NCI-H1694 treated with DMSO at 0.1 percent for 48 hours (cell line): ENCODE results near the gene LCLAT1.

Experiments
- DNase-seq: peaks from one replicate; lab custom pipeline; 2025; lab: John Stamatoyannopoulos, UW

The LCLAT1 gene

GRCh38 chr2:30675758-30676157 is 228.7 kb downstream of the LCLAT1 start:
- DNase-seq: no peak

- no peak for DNase-seq
These were observed 230.2 kb downstream of the LCLAT1 start for GRCh38 chr2:30677231-30677630.

- DNase-seq: no peak
These were observed 230.9 kb downstream of the LCLAT1 start for GRCh38 chr2:30677861-30678385.

- no peak for DNase-seq
These were observed 231.5 kb downstream of the LCLAT1 start for GRCh38 chr2:30678410-30679137.

GRCh38 chr2:30679426-30680088 is 232.5 kb downstream of the LCLAT1 start:
- DNase-seq: no peak

DNA sequence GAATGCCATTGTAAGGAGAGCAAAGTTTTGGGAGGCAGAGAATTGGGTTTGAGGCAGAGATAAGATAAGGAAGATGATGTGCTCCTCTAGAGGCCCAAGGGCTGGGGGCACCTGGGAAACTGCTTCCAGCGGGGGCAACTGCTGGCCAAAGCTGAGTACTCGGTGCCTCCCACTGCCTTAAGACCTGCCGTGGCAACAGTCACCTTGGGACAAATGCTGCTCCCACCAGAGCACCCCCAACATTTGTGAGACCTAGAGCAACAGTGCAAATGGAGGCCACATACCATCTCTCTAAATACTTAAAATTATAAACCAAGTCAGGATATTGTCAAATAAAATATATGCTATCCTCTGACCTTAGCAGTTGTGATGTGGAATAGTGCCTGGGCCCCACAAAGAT is 233.1 kb downstream of the LCLAT1 start:
- no peak for DNase-seq

- no peak for DNase-seq
These were observed 234.0 kb downstream of the LCLAT1 start for GRCh38 chr2:30681022-30681421.

- DNase-seq: no peak
These were observed 236.3 kb downstream of the LCLAT1 start for GRCh38 chr2:30683236-30683956.

- DNase-seq: no peak
These were observed 237.0 kb downstream of the LCLAT1 start for GRCh38 chr2:30684026-30684425.

- no peak for DNase-seq
These were observed 237.5 kb downstream of the LCLAT1 start for GRCh38 chr2:30684516-30684915.

DNA sequence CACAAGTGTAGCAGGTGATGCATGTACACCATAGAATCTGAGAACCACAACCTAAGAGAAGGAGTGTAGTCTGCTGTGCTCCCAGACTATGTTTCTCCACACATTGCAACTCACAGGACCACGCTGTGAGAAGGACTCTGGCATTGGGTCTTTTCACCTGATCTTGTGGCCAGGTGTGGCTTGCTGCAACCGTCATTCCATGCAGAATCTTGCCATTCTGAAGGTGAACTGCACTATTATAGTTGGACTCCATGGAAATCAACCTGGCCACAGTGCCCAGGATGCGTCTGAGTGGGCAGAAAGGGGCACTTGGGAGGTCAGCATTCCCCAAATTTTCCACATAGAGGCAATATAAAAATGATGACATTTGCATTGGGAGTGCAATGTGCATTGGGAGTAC is 237.9 kb downstream of the LCLAT1 start:
- no peak for DNase-seq

- DNase-seq: no peak
These were observed 239.0 kb downstream of the LCLAT1 start for GRCh38 chr2:30686000-30686399.

GRCh38 chr2:30686669-30687068 is 239.6 kb downstream of the LCLAT1 start:
- DNase-seq: no peak

DNA sequence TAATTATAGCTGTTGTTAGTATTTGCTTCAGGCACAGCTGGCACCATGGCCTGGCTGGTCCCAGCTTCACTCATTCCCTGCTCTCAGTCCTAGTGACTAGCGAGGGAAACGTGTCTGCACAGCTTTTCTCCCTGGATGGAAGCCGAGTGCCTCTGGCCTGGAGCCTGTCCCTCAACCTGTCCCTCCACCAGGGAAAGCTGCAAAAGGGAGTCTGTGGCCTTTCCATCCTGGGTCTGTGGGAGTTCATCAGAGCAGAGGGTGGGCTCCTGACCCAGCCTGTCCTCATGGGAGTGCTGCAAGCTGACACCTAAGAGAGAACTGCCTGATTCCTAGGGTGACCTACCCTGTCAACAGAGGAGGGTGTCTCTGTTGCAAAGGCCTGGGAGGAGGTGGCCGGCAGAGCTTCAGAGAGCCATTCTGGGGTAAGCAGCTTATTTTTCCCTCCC is 241.9 kb downstream of the LCLAT1 start:
- peak; percentile 76 for DNase-seq

DNA sequence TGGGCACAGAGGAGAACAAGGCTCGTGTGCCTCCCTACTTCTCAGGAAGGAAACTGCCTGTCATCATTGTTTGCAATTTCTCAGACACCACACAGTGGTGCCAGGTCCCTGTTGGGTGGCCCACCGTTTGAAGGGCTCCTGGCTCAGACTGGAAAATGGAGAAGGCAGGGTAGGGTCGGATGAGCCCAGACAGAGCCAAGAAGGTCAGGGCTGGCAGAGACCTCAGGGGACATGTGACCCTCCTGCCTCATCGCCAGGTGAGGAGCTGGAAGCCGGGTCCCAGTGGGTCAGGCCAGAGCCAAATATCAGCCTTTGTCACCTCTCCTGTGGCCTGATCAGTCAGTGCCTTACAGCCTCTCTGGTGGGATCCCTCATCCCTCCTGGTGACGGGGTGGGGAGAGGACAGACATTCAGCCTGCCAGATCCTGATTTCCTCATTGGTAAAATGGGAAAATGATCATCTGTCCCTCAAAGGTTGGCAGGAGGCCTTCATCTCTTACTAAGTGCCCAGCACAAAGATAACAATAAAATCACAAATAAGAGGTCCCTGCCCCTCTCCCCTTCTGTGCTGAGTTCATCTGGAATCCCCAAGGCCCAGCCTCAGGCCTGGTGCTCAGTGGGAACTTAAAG is 242.6 kb downstream of the LCLAT1 start:
- DNase-seq: no peak

DNA sequence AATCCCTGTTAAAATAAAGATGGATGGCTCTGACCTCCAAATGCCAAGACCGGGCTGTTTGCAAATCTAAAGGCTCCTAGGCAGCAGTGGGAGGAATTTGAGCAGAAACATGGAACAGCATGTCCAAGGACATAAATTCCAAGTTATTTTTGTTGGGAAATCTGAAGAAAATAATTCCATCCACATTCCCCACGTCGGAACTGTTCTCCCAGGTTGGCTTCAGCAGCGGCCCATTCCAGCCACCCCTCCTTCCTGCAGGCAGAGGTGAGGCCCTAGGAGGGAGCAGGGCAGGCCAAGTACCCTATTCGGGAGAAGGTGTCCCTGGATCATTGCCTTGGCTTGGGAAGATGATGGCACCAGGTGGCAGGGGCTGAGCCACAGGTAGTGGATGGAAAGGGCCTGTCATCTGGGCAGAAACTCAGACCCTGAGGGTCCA is 243.1 kb downstream of the LCLAT1 start:
- DNase-seq: no peak

- DNase-seq: no peak
These were observed 244.3 kb downstream of the LCLAT1 start for GRCh38 chr2:30691091-30691947.

GRCh38 chr2:30691948-30692828 is 245.1 kb downstream of the LCLAT1 start:
- no peak for DNase-seq

- no peak for DNase-seq
These were observed 245.8 kb downstream of the LCLAT1 start for GRCh38 chr2:30692829-30693275.
